ENCODE data around the gene CHP2. TPM values are rescaled to one million over a fixed set of nuclear protein-coding genes. Genes with fewer than 3 reads are reported as not detected.
A peak's percentile ranks its signal among the peaks of the same experiment; 100 is the strongest.
"Not testable (repeated sequence)": the region's sequence is repeated elsewhere in the genome, so short reads cannot be mapped to it uniquely, and the experiment has no call there.

Gene CHP2
- polyA plus RNA-seq: not detected

- no peak for DNase-seq
- Mint-ChIP-seq H3K4me1 (peaks cover 0 to 2% of the 10 kb centered on the region in 2 donors), H3K27me3 (ENCODE audit: low read depth in 3 of 3) (peaks cover 6 to 28% (median 19%) of the 10 kb centered on the region in 3 donors), H3K4me3 (peak within 1 kb of the TSS in 2 of 5 donors; percentile 39 to 58), H3K9me3 (no peaks in the 10 kb centered on the region), H3K36me3 (no peaks in the 10 kb centered on the region), H3K27ac (no peak within 1 kb of the TSS)
Measured at GRCh38 chr16:23754594-23755483, at the start of gene CHP2. TSS of gene CHP2 (plus strand) at chr16:23755026. CDS start at chr16:23755050, 24 bp downstream.

GRCh38 chr16:23705517-23705902 lies 49.3 kb upstream of the CHP2 start:
- H3K9me3 Mint-ChIP-seq: peaks cover 0 to 12% (median 4%) of the 10 kb centered on the region in 6 donors
- no peaks in the 10 kb centered on the region for H3K4me1 Mint-ChIP-seq
- no peak for DNase-seq
- peaks cover 6 to 21% (median 10%) of the 10 kb centered on the region in 3 donors for H3K27me3 Mint-ChIP-seq (ENCODE audit: low read depth in 3 of 3)
- H3K4me3 Mint-ChIP-seq: no peak overlapping the region
- H3K36me3 Mint-ChIP-seq: peaks cover 0 to 8% (median 6%) of the 10 kb centered on the region in 3 donors
- H3K27ac Mint-ChIP-seq: no peak overlapping the region

- no peak overlapping the region for H3K4me3 Mint-ChIP-seq
- H3K4me1 Mint-ChIP-seq: no peaks in the 10 kb centered on the region
- peaks cover 0 to 14% (median 4%) of the 10 kb centered on the region in 6 donors for H3K9me3 Mint-ChIP-seq
- peaks cover 0 to 8% (median 6%) of the 10 kb centered on the region in 3 donors for H3K36me3 Mint-ChIP-seq
- DNase-seq: no peak
- H3K27ac Mint-ChIP-seq: no peak overlapping the region
- peaks cover 6 to 21% (median 10%) of the 10 kb centered on the region in 3 donors for H3K27me3 Mint-ChIP-seq (ENCODE audit: low read depth in 3 of 3)
Measured at GRCh38 chr16:23706439-23706838, 48.4 kb upstream of the CHP2 start.

- Mint-ChIP-seq H3K4me3 (no peak overlapping the region), H3K36me3 (peaks cover 0 to 3% (median 0%) of the 10 kb centered on the region in 3 donors), H3K4me1 (no peaks in the 10 kb centered on the region), H3K27ac (no peak overlapping the region), H3K9me3 (peaks cover 0 to 14% (median 2%) of the 10 kb centered on the region in 6 donors), H3K27me3 (ENCODE audit: low read depth in 3 of 3) (peaks cover 4 to 23% (median 17%) of the 10 kb centered on the region in 3 donors)
- no peak for DNase-seq
Measured at GRCh38 chr16:23709536-23709935, 45.3 kb upstream of the CHP2 start.

- H3K27ac Mint-ChIP-seq: no peak overlapping the region
- no peaks in the 10 kb centered on the region for H3K4me1 Mint-ChIP-seq
- peaks cover 0 to 14% (median 2%) of the 10 kb centered on the region in 6 donors for H3K9me3 Mint-ChIP-seq
- H3K36me3 Mint-ChIP-seq: peaks cover 0 to 4% (median 0%) of the 10 kb centered on the region in 3 donors
- no peak for DNase-seq
- H3K27me3 Mint-ChIP-seq (ENCODE audit: low read depth in 3 of 3): peaks cover 4 to 23% (median 19%) of the 10 kb centered on the region in 3 donors
- no peak overlapping the region for H3K4me3 Mint-ChIP-seq
Measured at GRCh38 chr16:23710008-23710407, 44.8 kb upstream of the CHP2 start.

- H3K27me3 Mint-ChIP-seq (ENCODE audit: low read depth in 3 of 3): peaks cover 4 to 20% (median 19%) of the 10 kb centered on the region in 3 donors
- no peaks in the 10 kb centered on the region for H3K4me1 Mint-ChIP-seq
- DNase-seq: no peak
Measured at GRCh38 chr16:23710504-23710903, 44.3 kb upstream of the CHP2 start.

GRCh38 chr16:23711785-23712184 lies 43.0 kb upstream of the CHP2 start:
- H3K27ac Mint-ChIP-seq: no peak overlapping the region
- peaks cover 0 to 4% (median 0%) of the 10 kb centered on the region in 3 donors for H3K36me3 Mint-ChIP-seq
- DNase-seq: no peak
- H3K4me3 Mint-ChIP-seq: no peak overlapping the region
- H3K9me3 Mint-ChIP-seq: peaks cover 0 to 14% (median 2%) of the 10 kb centered on the region in 6 donors
- H3K4me1 Mint-ChIP-seq: no peaks in the 10 kb centered on the region
- peaks cover 7 to 18% (median 16%) of the 10 kb centered on the region in 3 donors for H3K27me3 Mint-ChIP-seq (ENCODE audit: low read depth in 3 of 3)

More at GRCh38 chr16:23710504-23710903, 44.3 kb upstream of the CHP2 start:
- H3K36me3 Mint-ChIP-seq: peaks cover 0 to 4% (median 0%) of the 10 kb centered on the region in 3 donors
- H3K9me3 Mint-ChIP-seq: peaks cover 0 to 14% (median 2%) of the 10 kb centered on the region in 6 donors
- H3K27ac Mint-ChIP-seq: no peak overlapping the region
- no peak overlapping the region for H3K4me3 Mint-ChIP-seq

GRCh38 chr16:23712976-23713375 lies 41.9 kb upstream of the CHP2 start, which contains the start of gene ERN2:
TSS of gene ERN2 (minus strand) at chr16:23713222. CDS start at chr16:23713187, 35 bp downstream.
- peaks cover 0 to 14% (median 2%) of the 10 kb centered on the region in 6 donors for H3K9me3 Mint-ChIP-seq
- H3K27ac Mint-ChIP-seq: no peak within 1 kb of the TSS
- H3K27me3 Mint-ChIP-seq (ENCODE audit: low read depth in 3 of 3): peaks cover 5 to 17% (median 15%) of the 10 kb centered on the region in 3 donors
- H3K4me3 Mint-ChIP-seq: no peak within 1 kb of the TSS
- DNase-seq: no peak
- H3K4me1 Mint-ChIP-seq: no peaks in the 10 kb centered on the region
- H3K36me3 Mint-ChIP-seq: peaks cover 0 to 4% (median 0%) of the 10 kb centered on the region in 3 donors

GRCh38 chr16:23716484-23716883 lies 38.3 kb upstream of the CHP2 start:
- DNase-seq: no peak
- Mint-ChIP-seq H3K4me1 (no peaks in the 10 kb centered on the region), H3K27ac (peak overlapping the region in 1 of 6 donors; percentile 40), H3K36me3 (peaks cover 0 to 4% (median 0%) of the 10 kb centered on the region in 3 donors), H3K9me3 (peaks cover 0 to 8% (median 2%) of the 10 kb centered on the region in 6 donors), H3K4me3 (no peak overlapping the region), H3K27me3 (ENCODE audit: low read depth in 3 of 3) (peaks cover 10 to 14% (median 14%) of the 10 kb centered on the region in 3 donors)

- H3K4me3 Mint-ChIP-seq, H3K27ac Mint-ChIP-seq, DNase-seq, H3K36me3 Mint-ChIP-seq, H3K4me1 Mint-ChIP-seq: not testable (repeated sequence)
- Mint-ChIP-seq H3K27me3 (ENCODE audit: low read depth in 3 of 3) (peaks cover 5 to 18% (median 12%) of the 10 kb centered on the region in 3 donors), H3K9me3 (peaks cover 5 to 26% (median 9%) of the 10 kb centered on the region in 6 donors)
Measured at GRCh38 chr16:23722613-23723240, 32.1 kb upstream of the CHP2 start.

- peaks cover 0 to 15% (median 10%) of the 10 kb centered on the region in 3 donors for H3K27me3 Mint-ChIP-seq (ENCODE audit: low read depth in 3 of 3)
- peaks cover 5 to 26% (median 9%) of the 10 kb centered on the region in 6 donors for H3K9me3 Mint-ChIP-seq
- H3K4me1 Mint-ChIP-seq: peaks cover 1 to 5% of the 10 kb centered on the region in 2 donors
- no peak overlapping the region for H3K27ac Mint-ChIP-seq
- no peak for DNase-seq
- H3K36me3 Mint-ChIP-seq: peaks cover 4 to 5% (median 4%) of the 10 kb centered on the region in 3 donors
- no peak overlapping the region for H3K4me3 Mint-ChIP-seq
Measured at GRCh38 chr16:23724096-23724784, 30.6 kb upstream of the CHP2 start.

GRCh38 chr16:23724785-23725131 lies 30.1 kb upstream of the CHP2 start:
- H3K4me3 Mint-ChIP-seq: no peak overlapping the region
- peaks cover 1 to 5% of the 10 kb centered on the region in 2 donors for H3K4me1 Mint-ChIP-seq
- H3K36me3 Mint-ChIP-seq: peaks cover 4 to 5% (median 4%) of the 10 kb centered on the region in 3 donors
- H3K27me3 Mint-ChIP-seq (ENCODE audit: low read depth in 3 of 3): peaks cover 0 to 15% (median 10%) of the 10 kb centered on the region in 3 donors
- H3K9me3 Mint-ChIP-seq: peaks cover 5 to 26% (median 9%) of the 10 kb centered on the region in 6 donors
- H3K27ac Mint-ChIP-seq: no peak overlapping the region
- no peak for DNase-seq

GRCh38 chr16:23726710-23727109 lies 28.1 kb upstream of the CHP2 start:
- Mint-ChIP-seq H3K9me3 (peaks cover 4 to 15% (median 8%) of the 10 kb centered on the region in 6 donors), H3K36me3 (peaks cover 4 to 5% (median 4%) of the 10 kb centered on the region in 3 donors), H3K4me1 (peaks cover 1 to 5% of the 10 kb centered on the region in 2 donors), H3K27ac (no peak overlapping the region), H3K27me3 (ENCODE audit: low read depth in 3 of 3) (peaks cover 0 to 19% (median 7%) of the 10 kb centered on the region in 3 donors), H3K4me3 (no peak overlapping the region)
- DNase-seq: no peak
